Epithelial cell of esophagus (primary cell): ENCODE measurements around the gene DERA.
"Not testable (repeated sequence)": the region's sequence is repeated elsewhere in the genome, so short reads cannot be mapped to it uniquely, and the experiment has no call there.

Experiments used
- DNase-seq: peaks from one replicate; pipeline ENCODE4 v3.0.0; 2010; ENCODE audit warnings: low read depth
- H3K4me3 ChIP-seq: 2 replicates; pipeline ENCODE4 v1.5.1; 2011; ENCODE audit warnings: mild to moderate bottlenecking, low read length, control low read depth
- TF ChIP-seq, protein P1 (sequence below): IDR thresholded peaks from 2 replicates; pipeline ENCODE4 v1.5.1; 2011; ENCODE audit warnings: low read depth, mild to moderate bottlenecking, low read length, control low read depth, inconsistent platforms; ENCODE audit not compliant: insufficient read depth; ENCODE audit errors: missing control alignments

The DERA gene

DNA sequence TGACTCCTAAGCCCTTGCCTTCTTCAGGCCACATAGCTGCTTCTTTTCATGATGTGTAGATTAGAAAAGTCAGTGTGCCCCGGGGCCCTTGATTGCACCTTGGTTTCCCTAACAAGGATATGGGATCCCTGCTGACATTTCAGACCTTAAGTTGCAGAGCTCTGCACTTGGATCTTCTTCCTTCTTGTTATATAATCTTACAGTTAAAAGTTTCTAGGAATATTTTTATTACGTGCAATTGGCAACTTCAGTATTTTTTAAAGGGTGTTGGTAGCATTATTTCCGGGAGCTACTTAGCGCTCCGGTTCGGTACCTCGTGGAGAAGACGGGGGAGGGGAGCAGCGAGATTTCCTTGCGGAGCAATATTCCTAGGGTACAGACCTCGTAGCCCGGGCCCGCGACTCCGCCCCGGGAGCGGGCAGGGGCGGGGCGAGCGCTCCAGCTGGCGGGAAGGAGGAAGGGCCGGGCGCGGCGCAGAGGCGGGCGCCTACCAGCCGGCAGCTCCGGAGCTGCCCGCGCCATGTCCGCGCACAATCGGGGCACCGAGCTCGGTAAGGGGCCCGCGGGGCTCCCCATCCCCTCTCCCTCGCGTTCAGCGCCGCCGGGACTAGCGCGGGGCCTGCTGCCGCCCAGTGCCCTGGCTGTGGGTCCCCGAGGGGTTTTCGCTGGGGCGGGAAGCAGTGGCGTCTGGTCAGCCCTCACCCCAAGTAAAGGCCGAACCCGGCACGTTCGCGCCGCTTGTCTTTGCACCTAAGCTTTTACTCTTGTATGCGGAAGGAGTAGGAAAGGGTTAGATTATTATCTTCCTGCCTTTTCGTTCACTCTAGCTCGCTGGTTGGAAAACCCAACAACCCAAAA is at the start of gene DERA:
TSS of gene DERA (plus strand) at position 469 of the 858 bp plus-strand sequence. CDS start at position 521, 52 bp downstream.
- peak; percentile 86 for DNase-seq
- TF ChIP-seq, protein P1, sequence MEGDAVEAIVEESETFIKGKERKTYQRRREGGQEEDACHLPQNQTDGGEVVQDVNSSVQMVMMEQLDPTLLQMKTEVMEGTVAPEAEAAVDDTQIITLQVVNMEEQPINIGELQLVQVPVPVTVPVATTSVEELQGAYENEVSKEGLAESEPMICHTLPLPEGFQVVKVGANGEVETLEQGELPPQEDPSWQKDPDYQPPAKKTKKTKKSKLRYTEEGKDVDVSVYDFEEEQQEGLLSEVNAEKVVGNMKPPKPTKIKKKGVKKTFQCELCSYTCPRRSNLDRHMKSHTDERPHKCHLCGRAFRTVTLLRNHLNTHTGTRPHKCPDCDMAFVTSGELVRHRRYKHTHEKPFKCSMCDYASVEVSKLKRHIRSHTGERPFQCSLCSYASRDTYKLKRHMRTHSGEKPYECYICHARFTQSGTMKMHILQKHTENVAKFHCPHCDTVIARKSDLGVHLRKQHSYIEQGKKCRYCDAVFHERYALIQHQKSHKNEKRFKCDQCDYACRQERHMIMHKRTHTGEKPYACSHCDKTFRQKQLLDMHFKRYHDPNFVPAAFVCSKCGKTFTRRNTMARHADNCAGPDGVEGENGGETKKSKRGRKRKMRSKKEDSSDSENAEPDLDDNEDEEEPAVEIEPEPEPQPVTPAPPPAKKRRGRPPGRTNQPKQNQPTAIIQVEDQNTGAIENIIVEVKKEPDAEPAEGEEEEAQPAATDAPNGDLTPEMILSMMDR = no peak
- H3K4me3 ChIP-seq = peak within 1 kb of the TSS; percentile 71

- no peak overlapping the region for H3K4me3 ChIP-seq
- TF ChIP-seq, protein P1 = no peak
- no peak for DNase-seq
These were observed 49.7 kb upstream of the DERA start for GRCh38 chr12:15861404-15861803.

DNA sequence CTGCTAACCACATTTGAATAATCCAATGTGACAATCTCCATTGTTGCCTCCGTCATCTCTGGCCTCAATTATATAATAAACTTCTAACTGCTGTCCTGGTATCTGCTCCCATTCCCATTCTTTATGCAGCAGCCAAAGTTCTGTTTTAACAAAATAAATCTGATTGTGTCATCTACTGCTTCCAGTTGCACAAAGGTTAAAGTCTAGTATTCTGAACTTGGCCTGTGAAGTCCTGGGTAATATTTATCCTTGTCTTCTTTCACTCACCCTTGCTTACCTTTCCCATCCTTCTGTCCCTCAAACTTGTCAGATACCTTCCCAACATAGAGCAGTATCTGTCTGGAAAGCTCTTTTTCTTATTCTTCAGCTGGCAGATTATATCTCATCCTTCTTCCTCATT is 48.3 kb upstream of the DERA start:
- TF ChIP-seq, protein P1 = no peak
- DNase-seq = no peak
- H3K4me3 ChIP-seq = no peak overlapping the region

GRCh38 chr12:15863372-15863771 is 47.8 kb upstream of the DERA start:
- H3K4me3 ChIP-seq = no peak overlapping the region
- TF ChIP-seq, protein P1 = no peak
- no peak for DNase-seq

DNA sequence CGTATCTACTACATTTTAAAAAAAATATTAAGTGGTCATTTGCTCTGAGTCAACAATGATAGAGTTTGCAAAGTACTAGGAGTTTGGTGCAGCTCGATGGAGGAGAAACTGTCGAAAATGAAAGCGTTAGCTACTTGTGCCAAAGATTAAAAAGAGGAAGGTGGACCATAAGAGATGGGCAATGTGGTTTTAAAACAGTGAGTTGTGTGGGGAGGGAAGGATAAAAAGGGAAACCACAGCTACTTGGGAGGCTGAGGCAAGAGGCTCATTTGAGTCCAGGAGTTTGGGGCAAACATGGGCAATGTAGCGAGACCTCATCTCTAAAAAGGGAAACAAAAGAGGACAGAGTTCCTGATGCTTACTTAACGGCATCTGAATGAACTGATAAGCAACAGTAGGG is 47.1 kb upstream of the DERA start:
- no peak for DNase-seq
- no peak overlapping the region for H3K4me3 ChIP-seq
- TF ChIP-seq, protein P1 = no peak

DNA sequence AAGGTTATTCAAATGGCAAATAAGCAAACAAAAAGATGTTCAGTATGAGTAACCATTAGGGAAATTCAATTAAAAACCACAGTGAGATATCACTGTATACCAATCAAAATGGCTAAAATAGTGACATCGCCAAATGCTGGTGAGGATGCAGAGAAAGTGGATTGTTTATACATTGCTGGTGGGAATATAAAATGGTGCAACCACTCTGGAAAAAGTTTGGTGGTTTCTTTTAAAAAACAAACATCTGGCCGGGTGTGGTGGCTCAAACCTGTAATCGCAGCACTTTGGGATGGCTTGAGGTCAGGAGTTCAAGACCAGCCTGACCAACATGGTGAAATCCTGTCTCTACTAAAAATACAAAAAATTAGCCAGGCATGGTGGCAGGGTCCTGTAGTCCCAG is 42.9 kb upstream of the DERA start:
- H3K4me3 ChIP-seq = no peak overlapping the region
- no peak for DNase-seq
- TF ChIP-seq, protein P1 = no peak

DNA sequence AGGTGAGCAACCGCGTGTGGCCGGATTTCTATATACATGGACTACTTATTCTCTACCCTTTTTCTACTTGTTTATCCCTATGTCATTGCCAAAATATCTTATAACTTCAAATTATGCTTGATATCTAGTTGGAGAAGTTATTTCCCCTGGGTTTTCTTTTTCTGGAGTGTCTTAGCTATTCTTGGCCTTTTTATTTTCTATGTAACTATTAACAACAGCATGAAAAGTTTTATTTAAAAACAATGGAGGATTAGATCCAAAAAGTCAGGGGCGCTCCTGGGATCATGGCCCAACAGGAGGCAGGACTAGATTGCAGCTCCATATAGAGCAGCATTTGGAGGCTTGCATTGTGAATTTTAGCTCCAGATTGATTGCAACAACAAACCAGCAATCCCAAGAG is 37.6 kb upstream of the DERA start:
- DNase-seq = no peak
- TF ChIP-seq, protein P1 = no peak

GRCh38 chr12:15874556-15875145 is 36.5 kb upstream of the DERA start:
- DNase-seq = not testable (repeated sequence)

More for the DNA sequence above, 37.6 kb upstream of the DERA start:
- H3K4me3 ChIP-seq = no peak overlapping the region

More at GRCh38 chr12:15874556-15875145, 36.5 kb upstream of the DERA start:
- not testable (repeated sequence) for H3K4me3 ChIP-seq
